Breast epithelium (tissue), 3 donors: ENCODE measurements around the gene PDCL3.

Experiments used
- POLR2A ChIP-seq: fragments of 450-650 bp; IDR thresholded peaks from one replicate; pipeline ENCODE4 v1.6.1; 2016; ENCODE audit warnings: antibody characterized with exemption, mild to moderate bottlenecking, moderate library complexity
- POLR2AphosphoS5 ChIP-seq, 3 donors: sonication (generic); formaldehyde crosslinking; IDR thresholded peaks; one replicate each; pipeline ENCODE4 v1.6.1; 2017; ENCODE audit warnings: antibody characterized with exemption in 3 of 3

GRCh38 chr2:100520224-100520623 is 42.6 kb upstream of the PDCL3 start:
- TF ChIP-seq POLR2AphosphoS5 (IDR thresholded peaks at IDR 0.05), result no peak
- no peak for TF ChIP-seq POLR2A
